ENCODE results near the gene CHST15. TPM values are rescaled to one million over a fixed set of nuclear protein-coding genes. Genes with fewer than 3 reads are reported as not detected.

Gene CHST15
- total RNA-seq, 1 donor from 2014 or later: 76.9 TPM

DNA sequence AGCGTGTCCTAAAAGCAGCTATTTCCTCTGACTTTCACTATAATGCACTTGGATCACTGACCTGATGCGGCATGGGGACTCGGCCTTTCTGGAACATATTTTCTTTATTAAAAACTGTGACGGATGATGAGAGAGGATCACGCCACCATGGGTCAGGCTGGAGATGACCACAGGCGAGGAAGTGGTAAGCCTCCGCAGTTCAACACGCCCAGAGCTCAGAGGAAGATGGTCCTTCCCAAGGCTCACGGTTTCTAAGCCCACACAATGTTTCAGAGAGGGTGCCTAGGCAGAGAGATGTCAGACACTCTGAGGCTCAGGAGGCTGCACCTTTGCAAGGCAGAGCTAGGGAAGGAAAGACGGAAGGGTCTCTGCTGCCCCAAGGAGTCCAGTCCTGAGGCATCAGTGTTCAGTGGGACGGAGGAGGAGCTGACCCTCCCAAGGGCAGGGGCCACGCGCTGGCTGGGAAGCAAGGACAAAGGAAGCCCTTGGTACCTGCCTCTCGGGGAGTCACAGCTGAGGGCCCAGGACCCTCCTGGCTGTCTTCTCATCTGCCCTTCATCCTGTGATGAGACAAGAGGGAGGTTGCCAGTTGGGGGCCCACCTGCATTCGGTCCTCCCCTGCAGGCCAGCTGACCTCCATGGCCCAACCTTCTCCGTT, 9.5 kb downstream of the CHST15 start:
- DNase-seq (ENCODE audit: extremely low read depth, low read depth, low spot score): no peak

DNA sequence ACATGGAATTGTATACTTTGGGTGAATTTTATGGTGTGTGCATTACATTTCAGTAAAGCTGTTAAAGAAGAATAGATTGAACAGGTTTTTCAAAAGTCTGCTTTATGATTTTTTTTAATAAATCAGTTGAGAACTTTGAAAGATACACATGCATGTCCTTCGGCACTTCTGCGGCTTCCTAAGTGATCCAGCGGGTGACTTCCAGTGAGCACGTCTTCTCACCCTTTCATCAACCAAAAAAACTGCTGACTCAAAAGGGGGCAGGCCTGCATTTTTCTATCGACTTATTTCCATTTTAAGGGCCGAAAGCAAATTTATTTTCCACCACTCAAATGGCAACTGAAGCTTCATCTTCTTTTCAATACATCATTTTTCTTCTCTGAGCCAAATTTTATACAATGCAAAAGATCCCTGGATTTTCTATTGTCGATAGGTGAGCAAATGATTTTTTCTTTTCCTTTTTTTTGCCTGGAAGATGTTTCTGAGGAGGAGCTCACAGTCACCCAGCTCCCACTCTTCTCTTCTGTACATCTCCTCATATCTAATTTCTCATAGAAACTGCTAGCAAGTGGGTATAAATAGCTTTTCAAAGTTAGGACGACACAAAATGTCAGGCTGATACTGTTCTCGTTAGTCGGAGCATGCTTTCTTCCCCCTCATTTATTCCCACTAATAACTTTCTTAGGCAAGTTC, 10.2 kb downstream of the CHST15 start:
- DNase-seq (ENCODE audit: extremely low read depth, low read depth, low spot score): no peak

DNA sequence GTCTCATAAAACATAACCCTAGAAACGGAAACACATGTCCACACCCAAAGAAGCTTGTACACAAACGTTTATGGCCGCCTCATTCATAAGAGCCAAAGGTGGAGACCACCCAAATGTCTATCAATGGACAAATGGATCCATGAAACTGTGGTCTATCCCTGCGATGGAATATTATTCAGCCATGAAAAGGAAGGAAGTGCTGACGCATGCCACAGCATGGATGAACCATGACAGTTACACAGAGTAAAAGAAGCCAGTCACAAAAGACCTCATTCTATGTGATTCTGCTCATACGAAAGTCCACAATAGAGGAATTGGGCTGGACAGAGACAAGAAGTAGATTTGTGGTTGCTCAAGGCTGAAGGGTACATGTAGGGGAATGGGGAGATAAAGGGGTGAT, 10.8 kb downstream of the CHST15 start:
- DNase-seq (ENCODE audit: extremely low read depth, low read depth, low spot score): no peak

DNA sequence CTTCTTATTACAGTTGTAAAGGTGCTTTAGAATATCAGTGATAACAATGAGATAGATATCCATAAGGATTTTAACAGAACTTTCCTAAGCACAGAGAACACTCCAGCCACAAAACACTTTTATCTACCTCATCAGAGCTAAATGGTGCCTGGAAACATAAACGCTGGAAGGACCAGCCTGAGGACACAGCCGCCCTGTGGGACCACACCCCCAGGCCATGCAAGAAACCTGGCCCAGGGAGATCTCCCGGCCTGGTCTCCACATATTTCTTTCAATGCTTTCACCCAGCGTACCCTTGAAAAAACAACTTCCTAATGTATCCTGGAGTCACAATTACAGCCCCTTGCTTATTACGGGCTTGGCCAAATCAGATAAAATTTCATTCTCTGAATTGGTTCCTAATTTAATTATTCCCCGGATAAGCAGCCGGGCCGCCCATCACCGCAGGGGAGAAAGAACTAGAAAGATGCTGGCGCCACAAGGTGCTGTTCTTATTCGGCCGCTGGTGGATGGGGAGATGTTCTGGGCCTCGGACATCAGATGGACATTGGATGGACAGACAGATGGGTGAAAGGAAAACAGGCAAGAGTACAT, 11.8 kb downstream of the CHST15 start:
- no peak for DNase-seq (ENCODE audit: extremely low read depth, low read depth, low spot score)

DNA sequence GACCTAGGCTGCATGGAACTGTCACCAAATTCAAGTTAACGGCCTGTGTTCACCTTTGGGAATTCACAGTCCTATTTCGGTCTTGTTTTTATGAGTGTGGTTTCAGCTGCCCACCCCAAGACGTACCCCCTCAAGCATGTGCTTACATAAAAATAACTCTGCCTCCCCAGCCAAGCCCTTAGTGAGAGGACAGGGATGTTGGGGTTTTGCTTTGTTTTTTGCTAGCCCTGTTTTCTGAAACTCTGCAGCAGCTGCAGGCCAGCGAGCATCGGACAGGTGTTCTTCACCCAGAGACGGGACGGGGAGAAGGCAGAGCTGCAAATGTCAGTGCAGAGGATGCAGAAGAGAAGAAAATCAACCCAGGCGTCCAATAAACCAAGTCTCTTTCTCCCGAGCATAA, 13.5 kb downstream of the CHST15 start:
- no peak for DNase-seq (ENCODE audit: extremely low read depth, low read depth, low spot score)

DNA sequence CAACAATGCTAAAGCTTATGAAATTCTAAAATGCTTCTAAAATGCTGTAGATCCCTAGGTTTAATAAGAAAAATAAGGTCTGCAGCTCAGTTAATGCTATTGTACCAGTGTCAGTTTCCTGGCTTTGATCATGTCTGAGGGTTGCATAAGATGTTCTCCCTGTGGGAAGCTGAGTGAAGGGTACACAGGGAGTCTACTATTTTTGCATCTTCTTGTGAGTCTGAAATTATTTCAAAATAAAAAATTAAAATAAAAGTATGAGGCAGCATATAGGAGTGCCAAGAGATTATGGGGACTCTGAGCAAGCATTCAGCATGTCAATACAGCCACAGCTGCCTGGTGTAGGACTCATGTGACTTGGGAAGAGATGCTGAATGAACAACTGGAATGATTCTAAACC, 14.7 kb downstream of the CHST15 start:
- DNase-seq (ENCODE audit: extremely low read depth, low read depth, low spot score): no peak

DNA sequence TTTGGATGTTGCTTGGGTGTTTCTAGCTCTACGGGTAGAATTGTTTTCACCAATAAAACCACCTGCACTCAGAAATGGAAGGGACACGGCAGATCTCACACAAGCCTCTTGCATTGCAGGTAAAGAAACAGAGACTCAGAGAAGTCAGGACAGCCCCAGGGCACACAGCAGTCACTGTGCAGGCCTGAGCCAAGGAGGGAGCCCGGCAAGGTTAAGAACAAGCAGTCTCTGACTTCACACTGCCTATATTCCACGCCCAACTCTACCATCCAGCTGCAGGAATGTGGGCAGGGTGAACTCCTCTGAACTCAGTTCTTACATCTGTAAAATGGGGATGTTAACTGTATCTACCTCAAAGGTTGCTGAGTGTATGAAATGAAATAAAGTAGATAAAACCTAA, 15.4 kb downstream of the CHST15 start:
- DNase-seq (ENCODE audit: extremely low read depth, low read depth, low spot score): no peak

DNA sequence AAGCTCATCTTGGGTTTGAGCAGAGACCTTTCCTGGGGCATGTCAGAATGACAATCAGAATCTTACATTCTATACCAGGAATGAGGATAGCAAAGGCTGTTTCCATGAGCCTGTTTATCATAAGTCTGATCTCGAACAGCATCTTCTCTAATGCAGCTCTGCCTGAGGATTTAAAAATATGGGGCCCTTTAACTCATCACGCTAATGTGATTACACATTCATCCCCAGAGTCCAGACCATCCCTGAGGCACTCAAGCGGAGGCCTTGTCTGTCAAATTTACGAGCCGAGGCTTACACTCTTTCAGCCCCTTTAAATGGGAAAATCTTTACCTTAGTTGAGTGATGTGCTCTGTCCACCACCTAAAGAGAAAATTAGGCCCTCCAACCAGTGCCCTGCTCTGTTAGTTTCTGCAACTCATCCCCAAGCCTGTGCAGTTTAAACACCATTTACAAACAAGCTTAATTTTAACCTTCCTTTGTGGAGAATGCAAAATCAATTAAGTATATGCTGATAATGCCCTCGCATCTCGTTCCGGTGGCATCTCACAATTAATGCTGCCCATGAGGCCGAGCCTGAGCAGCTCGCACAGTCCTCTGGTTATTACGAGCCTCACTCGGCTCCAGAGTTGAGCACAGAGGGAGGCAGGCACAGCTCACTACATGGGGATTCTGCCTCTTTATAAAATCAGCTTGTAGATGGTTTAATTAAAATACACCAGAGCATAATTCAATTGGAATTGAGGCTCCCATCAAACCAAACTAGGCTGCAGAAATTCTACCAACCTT, 16.0 kb downstream of the CHST15 start:
- no peak for DNase-seq (ENCODE audit: extremely low read depth, low read depth, low spot score)

DNA sequence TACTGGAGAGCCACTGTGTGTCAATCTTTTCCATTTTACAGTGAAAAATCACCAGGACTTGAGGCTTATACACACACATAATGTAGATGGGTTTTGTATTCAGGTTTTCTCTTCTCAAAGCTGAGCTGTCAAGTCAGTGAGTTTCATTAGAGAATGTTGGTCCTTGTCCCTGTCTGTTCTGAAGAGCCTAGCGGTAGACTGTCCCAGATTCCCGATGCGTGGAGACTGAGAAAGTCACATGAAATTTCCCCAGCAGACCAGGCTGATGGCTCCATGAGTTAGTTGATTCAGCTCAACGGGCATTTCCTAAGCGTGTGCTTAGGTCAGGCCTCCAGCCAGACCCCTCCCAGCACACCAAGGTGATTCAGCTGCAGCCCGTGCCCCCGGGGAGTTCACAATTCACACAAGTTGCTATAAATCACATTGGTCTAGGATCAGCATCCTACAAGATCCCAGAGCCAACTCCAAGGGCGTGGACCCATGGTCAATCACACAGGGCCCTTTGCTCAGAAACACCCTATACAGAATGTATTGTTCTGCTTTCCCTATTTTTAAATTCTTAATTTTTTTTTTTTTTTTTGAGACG, 17.2 kb downstream of the CHST15 start:
- DNase-seq (ENCODE audit: extremely low read depth, low read depth, low spot score): no peak

DNA sequence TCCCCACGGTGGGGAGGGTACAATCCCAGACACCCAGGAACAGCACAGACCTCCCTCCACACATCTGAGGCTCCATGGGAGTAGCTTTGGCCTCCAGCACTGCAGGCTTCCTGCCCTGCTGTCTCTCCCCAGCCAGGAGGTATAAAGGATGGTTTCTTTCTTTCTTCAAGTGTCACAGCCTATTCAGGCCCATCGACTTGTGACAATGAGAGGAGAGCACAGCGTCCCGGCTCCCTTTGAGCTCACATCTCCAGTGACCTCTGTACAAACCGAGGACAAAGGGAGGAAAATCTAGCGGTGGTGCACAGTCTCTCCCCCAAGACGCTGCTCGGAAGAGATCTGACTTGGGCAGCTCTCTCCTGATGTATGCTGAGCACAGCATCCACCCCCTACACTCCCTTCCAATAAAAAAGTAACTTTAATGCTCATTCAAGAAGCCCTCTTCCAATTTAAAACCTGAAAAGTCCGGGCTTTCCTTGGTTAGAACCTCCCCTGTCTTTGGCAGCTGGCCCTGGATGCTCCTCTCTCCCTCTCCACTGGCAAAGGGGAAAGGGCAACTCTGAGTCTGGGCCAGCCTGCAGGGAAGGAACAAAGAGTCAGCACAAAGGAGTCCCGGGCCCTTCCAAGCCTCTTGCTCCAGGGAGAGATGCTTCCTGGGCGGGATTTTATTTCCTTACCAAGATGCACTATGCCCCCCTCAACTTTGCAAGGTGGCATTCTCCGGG, 18.0 kb downstream of the CHST15 start:
- no peak for DNase-seq (ENCODE audit: extremely low read depth, low read depth, low spot score)

DNA sequence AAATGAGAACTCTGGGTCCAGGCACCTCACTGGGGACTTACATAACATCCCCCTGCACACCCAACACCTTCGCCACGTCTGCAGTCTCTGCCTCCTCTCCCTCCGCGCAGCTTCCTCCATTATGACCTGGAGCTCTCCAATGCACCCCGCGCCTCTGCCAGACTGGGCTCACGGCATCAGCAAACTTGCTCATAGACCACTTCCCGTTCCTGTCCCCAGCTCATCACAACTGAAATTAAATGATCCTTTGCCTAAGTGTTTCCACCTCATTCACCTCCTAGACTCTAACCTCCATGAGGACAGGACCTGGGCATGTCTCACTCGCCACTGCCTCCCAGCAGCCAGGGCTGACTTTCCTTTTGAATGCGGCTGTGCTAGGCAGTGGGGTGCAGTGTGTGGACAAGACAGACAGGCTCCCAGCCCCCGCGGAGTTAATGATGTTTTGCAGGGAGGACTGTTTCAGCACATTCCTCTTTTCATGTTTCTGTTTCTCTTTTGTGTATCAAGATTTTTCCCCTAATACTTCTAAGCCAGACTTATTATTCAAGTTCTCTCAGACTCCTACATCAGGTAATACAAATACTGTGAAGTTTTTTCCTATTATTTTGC, 18.8 kb downstream of the CHST15 start:
- no peak for DNase-seq (ENCODE audit: extremely low read depth, low read depth, low spot score)

DNA sequence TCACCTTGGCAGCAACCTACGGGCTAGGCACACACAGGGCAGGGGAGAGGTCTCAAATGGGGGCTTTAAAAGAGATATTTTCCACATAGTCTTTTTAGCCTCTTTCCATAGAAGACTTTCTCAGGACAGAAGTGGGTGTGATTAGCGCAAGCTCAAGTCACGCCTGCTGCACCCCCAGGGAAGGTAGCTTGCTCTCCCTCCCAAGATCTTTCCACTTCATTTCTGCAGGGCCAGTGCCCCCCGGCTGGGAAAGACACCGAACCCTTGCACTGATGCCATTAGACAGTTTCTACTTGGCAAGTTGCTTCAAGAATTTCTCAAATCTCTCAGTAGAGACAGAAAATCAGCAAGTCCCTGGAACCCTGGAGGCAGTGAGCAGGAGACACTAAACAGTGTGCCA, 19.4 kb downstream of the CHST15 start:
- DNase-seq (ENCODE audit: extremely low read depth, low read depth, low spot score): no peak

DNA sequence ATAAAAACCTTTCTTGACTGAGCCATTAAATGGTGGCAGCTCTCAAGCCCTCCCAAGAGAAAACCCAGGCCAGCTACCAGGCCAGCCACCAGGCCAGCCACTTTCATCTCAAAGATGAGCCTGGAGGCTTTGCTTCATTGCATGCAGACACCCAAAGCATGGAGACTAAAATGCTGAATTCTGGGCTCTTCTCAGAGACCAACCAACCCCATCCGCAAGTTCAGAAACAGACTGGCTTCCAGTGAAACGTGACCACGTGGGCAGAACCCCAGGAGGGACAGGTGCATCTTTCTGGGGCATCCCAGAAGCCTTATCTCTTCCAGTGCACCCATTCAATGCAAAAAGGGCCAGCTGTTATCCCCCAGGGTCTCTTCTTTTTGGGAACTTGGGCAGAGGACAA, 20.9 kb downstream of the CHST15 start:
- no peak for DNase-seq (ENCODE audit: extremely low read depth, low read depth, low spot score)

DNA sequence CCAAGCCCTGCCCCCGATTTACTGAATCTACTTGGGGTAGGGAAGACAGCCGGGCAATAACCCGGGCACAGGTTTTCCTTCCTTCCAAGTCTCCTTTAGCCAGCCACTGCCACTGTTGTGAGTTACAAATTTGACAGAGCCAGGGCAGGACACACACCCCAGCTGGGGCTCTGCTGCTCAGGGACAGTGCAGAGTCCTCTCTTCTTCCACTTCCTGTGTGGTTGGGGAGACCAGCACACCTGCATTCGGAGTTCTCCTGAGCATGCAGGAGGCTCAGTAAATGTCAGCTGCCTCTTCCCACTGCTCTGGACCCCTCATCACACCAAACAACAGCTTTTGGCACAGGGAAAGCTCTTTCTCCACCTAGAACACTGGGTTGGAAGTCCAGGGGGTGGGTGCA, 21.3 kb downstream of the CHST15 start:
- no peak for DNase-seq (ENCODE audit: extremely low read depth, low read depth, low spot score)

DNA sequence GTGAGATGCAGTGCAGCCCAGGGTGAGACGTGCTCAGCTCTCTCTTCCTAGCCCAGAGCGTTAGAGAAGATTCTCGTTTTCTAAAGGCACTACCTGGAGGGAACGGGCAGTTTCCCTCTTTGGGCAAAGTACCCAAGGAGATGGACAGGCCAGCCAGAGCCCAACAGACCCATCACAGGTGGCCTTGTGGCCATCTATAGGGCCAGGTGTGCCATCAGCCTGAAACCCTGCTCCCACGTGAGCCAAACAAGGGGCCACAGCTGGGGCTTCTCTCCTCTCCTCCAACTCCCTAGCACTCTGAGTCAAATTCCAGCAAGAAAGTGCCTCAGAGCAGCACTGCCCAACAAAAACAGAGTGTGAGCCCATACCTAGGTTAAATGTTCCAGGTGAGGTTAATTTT, 22.3 kb downstream of the CHST15 start:
- DNase-seq (ENCODE audit: extremely low read depth, low read depth, low spot score): no peak

DNA sequence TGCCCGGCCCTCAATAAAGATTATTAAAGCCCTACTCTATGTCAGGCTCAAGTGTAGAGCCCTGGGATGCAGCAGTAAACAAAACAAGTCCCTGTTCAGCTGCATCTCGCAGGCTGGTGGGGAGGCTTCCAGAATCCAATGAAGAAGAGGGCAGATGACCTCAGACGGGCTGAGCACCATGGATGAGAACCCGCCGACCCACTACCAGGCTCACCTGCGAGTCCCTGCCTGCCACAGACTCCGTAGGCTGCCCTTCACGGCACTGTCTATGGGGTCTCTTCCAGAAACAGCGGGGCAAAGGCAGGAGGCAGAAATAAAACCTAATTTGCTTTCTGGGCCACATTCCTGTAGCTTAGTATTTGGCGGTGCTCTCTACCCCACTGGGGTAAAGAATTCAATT, 22.7 kb downstream of the CHST15 start:
- no peak for DNase-seq (ENCODE audit: extremely low read depth, low read depth, low spot score)

DNA sequence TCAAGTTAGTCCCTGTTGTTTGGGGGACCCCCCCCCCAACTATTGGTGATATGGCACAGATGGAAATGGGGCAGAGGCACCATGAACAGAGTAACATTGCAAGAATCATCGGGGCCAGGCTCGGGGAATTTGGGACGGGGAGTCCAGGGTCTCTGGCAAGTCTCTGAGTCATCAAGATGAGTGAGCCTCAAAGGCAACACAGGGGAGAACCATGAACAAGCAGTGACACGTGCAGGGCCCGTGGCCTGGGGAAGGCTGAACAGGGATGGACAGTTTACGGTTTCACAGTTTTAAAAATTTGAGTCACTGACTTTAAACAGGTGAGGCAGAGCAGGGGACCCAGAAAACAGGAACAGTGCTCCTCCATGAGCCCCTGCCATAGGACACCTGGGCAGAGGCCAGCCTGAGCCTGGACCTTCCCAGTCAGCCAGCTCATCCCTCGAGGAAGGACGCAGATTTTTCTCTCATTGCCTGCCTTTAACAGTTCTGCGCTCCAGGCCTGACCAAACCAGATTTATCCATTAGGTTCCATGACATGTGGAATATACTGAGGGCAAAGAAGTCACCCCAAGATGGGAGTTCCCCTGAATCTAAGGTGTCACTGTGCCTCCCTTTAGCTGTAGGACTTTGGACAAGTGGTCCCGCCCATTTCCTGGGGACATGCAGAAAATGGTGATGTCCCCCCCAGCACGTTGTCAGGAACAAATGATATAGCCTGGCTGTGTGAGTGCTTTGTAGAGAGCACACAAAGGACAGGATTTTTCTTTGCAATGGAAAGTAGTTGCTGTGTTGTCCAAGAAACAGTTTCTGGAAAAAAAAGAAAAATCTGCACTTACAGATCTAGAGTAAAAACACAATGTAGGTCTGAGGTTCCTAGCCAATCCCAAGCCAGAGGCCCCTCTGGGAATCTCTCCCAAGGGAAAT, 23.8 kb downstream of the CHST15 start:
- no peak for DNase-seq (ENCODE audit: extremely low read depth, low read depth, low spot score)

DNA sequence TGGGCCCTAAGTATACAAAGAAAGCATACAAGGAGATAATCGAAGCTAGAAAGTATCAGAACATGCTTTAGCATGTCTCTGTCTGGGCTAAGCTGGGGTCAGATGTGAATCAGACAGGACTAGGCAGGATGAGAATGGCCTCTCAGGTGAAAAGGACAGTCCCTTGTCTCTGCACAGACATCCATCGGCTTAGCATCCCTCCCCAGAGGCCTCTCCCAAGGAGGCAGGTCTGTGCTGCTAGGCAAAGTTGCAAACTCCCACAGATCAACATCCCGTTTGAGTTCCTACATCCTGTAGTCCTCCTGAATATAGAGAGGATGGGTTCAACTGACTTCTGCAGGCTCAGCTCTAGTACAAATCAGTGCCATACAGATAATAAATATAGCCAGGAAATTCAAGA, 24.5 kb downstream of the CHST15 start:
- DNase-seq (ENCODE audit: extremely low read depth, low read depth, low spot score): no peak

DNA sequence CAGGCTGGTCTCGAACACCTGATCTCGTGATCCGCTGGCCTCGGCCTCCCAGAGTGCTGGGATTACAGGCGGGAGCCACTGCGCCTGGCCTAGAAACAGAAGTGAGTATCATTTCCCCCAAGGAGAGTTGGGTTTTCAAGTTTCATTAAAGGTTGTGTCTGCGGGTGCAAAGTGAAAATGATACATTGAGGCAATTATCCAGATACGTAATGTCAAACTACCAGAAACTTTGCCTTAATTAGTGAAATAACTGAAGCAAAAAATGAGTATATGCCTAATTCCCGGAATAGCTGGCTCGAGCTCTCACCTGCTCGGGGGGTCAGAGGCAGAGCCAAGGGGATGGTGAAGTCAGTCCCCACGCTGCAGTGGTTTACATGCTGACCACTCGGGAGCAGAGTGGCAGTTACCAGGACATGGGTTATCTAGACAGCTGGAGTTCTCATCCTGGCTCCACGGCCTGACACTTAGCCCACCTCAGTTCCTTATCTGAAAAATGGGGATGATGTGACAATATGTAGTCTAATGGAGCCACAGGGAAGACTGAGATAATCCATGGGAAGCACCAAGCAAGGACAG, 25.5 kb downstream of the CHST15 start:
- DNase-seq (ENCODE audit: extremely low read depth, low read depth, low spot score): no peak
